ENCODE data around the gene IQCE. TPM values are rescaled to one million over a fixed set of nuclear protein-coding genes. Genes with fewer than 3 reads are reported as not detected.

The IQCE gene
- total RNA-seq, 1 experiment from 2014 or later, result 21.4 TPM

DNA sequence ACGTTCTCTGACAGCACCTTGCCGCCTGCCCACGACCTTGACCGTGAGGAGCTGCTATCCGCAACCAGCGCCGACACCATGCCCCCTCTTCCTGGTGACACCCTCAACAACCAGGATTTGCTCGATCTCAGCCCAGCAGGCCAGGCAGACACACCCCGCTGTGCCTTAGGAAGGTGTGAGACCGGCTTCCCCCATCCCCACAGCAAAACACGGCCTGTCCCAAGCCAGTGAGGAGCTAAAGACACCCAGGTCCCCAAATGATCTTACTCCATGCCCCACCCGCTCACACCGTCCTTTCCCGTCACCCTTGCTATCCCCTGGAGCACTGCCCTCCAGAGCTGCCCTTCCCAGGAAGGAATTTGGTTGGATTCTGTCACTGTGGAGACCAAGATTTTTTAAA lies 51.7 kb downstream of the IQCE start:
- no peaks in the 10 kb centered on the region for H3K36me3 ChIP-seq (ENCODE audit: control insufficient read depth in 1 of 2, insufficient read depth in 2 of 2, low read length in 2 of 2)
- ChIA-PET CTCF (no interaction called here), RAD21 (ENCODE audit: low non-redundant PET in 1 of 2, low total read pairs in 2 of 2, uncharacterized antibody in 2 of 2, unreplicated experiment in 2 of 2) (no interaction called here), POLR2A (no interaction called here)
- TF ChIP-seq, protein P1, sequence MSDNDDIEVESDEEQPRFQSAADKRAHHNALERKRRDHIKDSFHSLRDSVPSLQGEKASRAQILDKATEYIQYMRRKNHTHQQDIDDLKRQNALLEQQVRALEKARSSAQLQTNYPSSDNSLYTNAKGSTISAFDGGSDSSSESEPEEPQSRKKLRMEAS (IDR thresholded peaks at IDR 0.05), result no peak
- TF ChIP-seq ELF1 (IDR thresholded peaks at IDR 0.05; ENCODE audit: borderline replicate concordance, low read depth) (no peak), EGR1 (IDR thresholded peaks at IDR 0.05; ENCODE audit: low read depth) (no peak), FOSL1 (IDR thresholded peaks at IDR 0.05; ENCODE audit: low read depth) (no peak), RAD21 (IDR thresholded peaks at IDR 0.05; ENCODE audit: low read depth) (no peak), ATF3 (IDR thresholded peaks at IDR 0.05) (no peak), TCF7L2 (IDR thresholded peaks at IDR 0.05; ENCODE audit: borderline replicate concordance, extremely low read depth, insufficient read depth, insufficient read length) (no peak), CBX3 (IDR thresholded peaks at IDR 0.05; ENCODE audit: low read depth) (no peak), EZH2phosphoT487 (IDR thresholded peaks at IDR 0.05; ENCODE audit: borderline replicate concordance) (no peak), EZH2 (IDR thresholded peaks at IDR 0.05) (no peak), ZFX (IDR thresholded peaks at IDR 0.05) (no peak), YY1 (IDR thresholded peaks at IDR 0.05; ENCODE audit: extremely low read depth, insufficient replicate concordance, low read depth, low read length) (no peak), POLR2A (IDR thresholded peaks at IDR 0.05; ENCODE audit: borderline replicate concordance, extremely low read depth, insufficient read depth, insufficient read length) (no peak), POLR2AphosphoS5 (IDR thresholded peaks at IDR 0.05; ENCODE audit: low read depth, low read length) (no peak)
- TF ChIP-seq, protein P2, sequence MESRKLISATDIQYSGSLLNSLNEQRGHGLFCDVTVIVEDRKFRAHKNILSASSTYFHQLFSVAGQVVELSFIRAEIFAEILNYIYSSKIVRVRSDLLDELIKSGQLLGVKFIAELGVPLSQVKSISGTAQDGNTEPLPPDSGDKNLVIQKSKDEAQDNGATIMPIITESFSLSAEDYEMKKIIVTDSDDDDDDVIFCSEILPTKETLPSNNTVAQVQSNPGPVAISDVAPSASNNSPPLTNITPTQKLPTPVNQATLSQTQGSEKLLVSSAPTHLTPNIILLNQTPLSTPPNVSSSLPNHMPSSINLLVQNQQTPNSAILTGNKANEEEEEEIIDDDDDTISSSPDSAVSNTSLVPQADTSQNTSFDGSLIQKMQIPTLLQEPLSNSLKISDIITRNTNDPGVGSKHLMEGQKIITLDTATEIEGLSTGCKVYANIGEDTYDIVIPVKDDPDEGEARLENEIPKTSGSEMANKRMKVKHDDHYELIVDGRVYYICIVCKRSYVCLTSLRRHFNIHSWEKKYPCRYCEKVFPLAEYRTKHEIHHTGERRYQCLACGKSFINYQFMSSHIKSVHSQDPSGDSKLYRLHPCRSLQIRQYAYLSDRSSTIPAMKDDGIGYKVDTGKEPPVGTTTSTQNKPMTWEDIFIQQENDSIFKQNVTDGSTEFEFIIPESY (IDR thresholded peaks at IDR 0.05; ENCODE audit: extremely low read depth, insufficient replicate concordance, low read length), result no peak
- no peaks in the 10 kb centered on the region for H3K9me3 ChIP-seq (ENCODE audit: control insufficient read depth in 1 of 2, insufficient read depth in 1 of 2, low read depth in 1 of 2, low read length in 2 of 2)
- no peaks in the 10 kb centered on the region for H3K79me2 ChIP-seq (ENCODE audit: insufficient read depth, low read length)
- H3K4me3 ChIP-seq (replicated peaks in 1 of 2; ENCODE audit: low read depth in 1 of 2, low read length in 2 of 2), result no peak overlapping the region
- no peaks in the 10 kb centered on the region for H3K9me2 ChIP-seq (ENCODE audit: insufficient read depth)
- BruUV-seq (replicated peaks), result no TSS peak
- H3K27ac ChIP-seq (ENCODE audit: low read depth, low read length), result no peak overlapping the region
- no peak overlapping the region for H2AFZ ChIP-seq (ENCODE audit: low read depth, low read length, poor library complexity, severe bottlenecking)
- H3K27me3 ChIP-seq (ENCODE audit: insufficient read depth, low read length), result no peaks in the 10 kb centered on the region
- ATAC-seq (no peak), DNase-seq (ENCODE audit: low read depth, low spot score) (no peak)
- no peak overlapping the region for H3K9ac ChIP-seq (ENCODE audit: low read length)
- H4K20me1 ChIP-seq (ENCODE audit: insufficient read depth), result no peaks in the 10 kb centered on the region
- intact Hi-C loops (cut with micrococcal nuclease), result no loop called here
- peaks cover 3 to 11% of the 10 kb centered on the region in 2 experiments; a peak in 3 of 4 replicates for H3K4me1 ChIP-seq (ENCODE audit: control insufficient read depth in 1 of 2, insufficient read depth in 2 of 2, low read length in 2 of 2)
- H3K4me2 ChIP-seq (ENCODE audit: low read length), result no peak overlapping the region
